Measurements from ENCODE around the gene AP1AR. TPM values are rescaled to one million over a fixed set of nuclear protein-coding genes. Genes with fewer than 3 reads are reported as not detected.
"Not testable (repeated sequence)": the region's sequence is repeated elsewhere in the genome, so short reads cannot be mapped to it uniquely, and the experiment has no call there.

Gene AP1AR
- total RNA-seq, 1 experiment from 2014 or later = 30.8 TPM

DNA sequence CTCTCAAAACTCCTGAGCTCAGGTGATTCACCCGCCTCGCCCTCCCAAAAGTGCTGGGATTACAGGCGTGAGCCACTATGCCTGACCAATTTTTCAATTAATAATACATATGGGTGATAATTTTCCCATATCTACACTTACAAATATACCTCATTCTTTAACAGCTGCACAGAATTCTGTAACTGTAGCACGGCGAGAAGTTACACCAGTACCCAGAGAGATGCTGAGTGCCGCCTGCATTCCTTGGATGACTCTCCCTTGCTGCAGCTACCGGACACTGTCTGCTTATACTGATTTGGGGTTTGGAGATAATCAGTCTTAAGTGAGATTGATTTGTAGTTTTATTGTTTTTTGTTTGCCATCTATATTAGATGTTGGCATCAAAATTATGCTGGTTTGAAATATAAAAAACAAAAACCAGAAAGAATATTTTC, 48.3 kb downstream of the AP1AR start:
- peaks cover 10% of the 10 kb centered on the region for H3K36me3 Mint-ChIP-seq (ENCODE audit: insufficient read depth, unreplicated experiment)
- no peak for TF ChIP-seq CTCF (IDR thresholded peaks at IDR 0.05; ENCODE audit: unreplicated experiment)
- no peaks in the 10 kb centered on the region for H3K9me3 Mint-ChIP-seq (ENCODE audit: low read depth, unreplicated experiment)
- CTCF ChIA-PET = no interaction called here
- DNase-seq = no peak
- H3K27ac Mint-ChIP-seq (ENCODE audit: unreplicated experiment) = no peak overlapping the region
- BruUV-seq (replicated peaks) = no TSS peak
- no peaks in the 10 kb centered on the region for H3K27me3 Mint-ChIP-seq (ENCODE audit: unreplicated experiment)
- no peak overlapping the region for H3K4me3 Mint-ChIP-seq (ENCODE audit: low read depth, unreplicated experiment)
- intact Hi-C loops (cut with micrococcal nuclease; ENCODE audit: unreplicated experiment) = no loop called here
- peaks cover 15% of the 10 kb centered on the region for H3K4me1 Mint-ChIP-seq (ENCODE audit: low read depth, unreplicated experiment)

DNA sequence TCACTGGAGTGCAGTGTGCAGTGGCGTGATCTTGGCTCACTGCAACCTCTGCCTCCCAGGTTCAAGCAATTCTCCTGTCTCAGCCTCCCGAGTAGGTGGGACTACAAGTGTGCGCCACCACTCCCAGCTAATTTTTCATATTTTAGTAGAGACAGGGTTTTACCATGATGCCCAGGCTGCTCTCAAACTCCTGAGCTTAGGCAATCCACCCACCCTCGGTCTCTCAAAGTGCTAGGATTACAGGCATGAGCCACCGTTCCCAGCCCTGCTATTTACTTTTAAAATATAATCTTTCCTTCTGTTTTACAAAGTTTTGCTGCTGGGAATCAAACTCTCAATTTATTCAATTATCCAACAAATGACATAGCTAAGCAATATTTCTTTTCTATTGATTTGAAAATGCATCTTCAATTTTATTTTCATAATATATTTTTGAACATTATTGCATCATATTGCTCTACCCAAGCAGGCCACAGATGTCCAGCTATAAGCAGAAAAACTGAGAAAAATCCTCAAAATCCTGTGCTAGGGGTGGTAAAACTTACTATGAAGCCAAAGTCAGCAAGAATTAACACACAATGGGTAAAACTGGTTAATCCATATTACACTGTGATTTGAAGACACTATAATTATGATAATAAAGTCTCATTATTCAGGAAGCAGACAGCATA, 48.9 kb downstream of the AP1AR start:
- Mint-ChIP-seq H3K27ac (ENCODE audit: unreplicated experiment) (no peak overlapping the region), H3K36me3 (ENCODE audit: insufficient read depth, unreplicated experiment) (peaks cover 17% of the 10 kb centered on the region), H3K27me3 (ENCODE audit: unreplicated experiment) (no peaks in the 10 kb centered on the region), H3K9me3 (ENCODE audit: low read depth, unreplicated experiment) (no peaks in the 10 kb centered on the region), H3K4me1 (ENCODE audit: low read depth, unreplicated experiment) (peaks cover 15% of the 10 kb centered on the region), H3K4me3 (ENCODE audit: low read depth, unreplicated experiment) (no peak overlapping the region)
- no peak for TF ChIP-seq CTCF (IDR thresholded peaks at IDR 0.05; ENCODE audit: unreplicated experiment)
- no TSS peak for BruUV-seq (replicated peaks)
- CTCF ChIA-PET = no interaction called here
- intact Hi-C loops (cut with micrococcal nuclease; ENCODE audit: unreplicated experiment) = no loop called here
- DNase-seq = no peak

DNA sequence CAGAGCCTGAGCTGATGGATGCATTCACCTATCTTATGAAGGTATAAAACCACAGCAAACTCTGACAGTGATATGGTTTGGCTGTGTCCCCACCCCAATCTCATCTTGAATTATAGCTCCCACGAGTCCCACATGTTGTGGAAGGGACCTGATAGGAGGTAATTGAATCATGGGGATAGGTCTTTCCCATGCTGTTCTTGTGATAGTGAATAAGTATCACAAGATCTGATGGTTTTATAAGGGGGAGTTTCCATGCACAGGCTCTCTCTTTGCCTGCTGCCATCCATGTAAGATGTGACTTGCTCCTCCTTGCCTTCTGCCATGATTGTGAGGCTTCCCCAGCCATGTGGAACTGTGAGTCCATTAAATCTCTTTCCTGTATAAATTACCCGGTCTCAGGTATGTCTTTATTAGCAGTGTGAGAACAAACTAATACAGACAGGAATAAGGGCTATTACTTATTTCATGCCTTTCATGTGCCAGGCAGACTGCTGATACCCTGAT, 50.4 kb downstream of the AP1AR start:
- H3K27ac Mint-ChIP-seq (ENCODE audit: unreplicated experiment); H3K9me3 Mint-ChIP-seq (ENCODE audit: low read depth, unreplicated experiment); H3K4me3 Mint-ChIP-seq (ENCODE audit: low read depth, unreplicated experiment); H3K27me3 Mint-ChIP-seq (ENCODE audit: unreplicated experiment); CTCF ChIA-PET; intact Hi-C loops (cut with micrococcal nuclease; ENCODE audit: unreplicated experiment); DNase-seq; BruUV-seq (replicated peaks): not testable (repeated sequence)
- Mint-ChIP-seq H3K36me3 (ENCODE audit: insufficient read depth, unreplicated experiment) (peaks cover 24% of the 10 kb centered on the region), H3K4me1 (ENCODE audit: low read depth, unreplicated experiment) (peaks cover 15% of the 10 kb centered on the region)

DNA sequence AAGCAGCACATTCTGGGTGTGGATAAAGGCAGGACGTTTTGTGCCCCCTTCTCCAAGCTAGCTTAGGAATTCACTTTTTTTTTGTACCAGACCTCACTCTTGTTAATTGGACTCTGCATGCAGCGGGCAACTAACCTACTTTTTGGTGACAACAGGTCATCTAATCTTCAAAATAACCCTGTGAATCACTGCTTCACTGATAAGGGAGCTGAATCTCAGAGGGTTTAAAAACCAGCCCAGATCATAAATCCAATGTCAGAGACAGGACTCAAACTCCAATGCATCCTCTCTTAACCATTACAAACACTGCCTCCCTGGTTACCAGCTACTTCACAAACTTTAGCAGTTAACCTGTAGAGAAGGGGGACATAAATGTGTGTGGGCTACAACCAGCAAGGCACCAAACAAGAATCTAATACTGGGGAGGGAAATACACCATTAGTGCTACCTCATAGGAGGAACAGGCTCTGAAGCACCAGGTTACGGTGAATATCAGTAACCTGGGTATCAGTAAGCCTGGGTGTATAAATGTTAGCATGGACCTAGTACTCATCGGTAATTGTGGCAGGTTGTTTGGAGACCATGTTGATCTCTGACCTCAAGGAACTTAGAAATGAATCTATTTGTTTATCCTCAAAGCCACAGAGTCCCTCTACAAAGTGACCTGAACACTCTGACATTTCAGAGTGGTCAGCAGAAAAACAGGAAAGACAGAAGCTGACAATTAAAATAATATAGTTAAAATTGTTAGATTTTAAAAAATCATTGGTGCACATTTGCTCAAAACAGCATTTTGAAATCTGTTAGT, 51.5 kb downstream of the AP1AR start:
- CTCF ChIA-PET = no interaction called here
- Mint-ChIP-seq H3K27me3 (ENCODE audit: unreplicated experiment) (no peaks in the 10 kb centered on the region), H3K9me3 (ENCODE audit: low read depth, unreplicated experiment) (no peaks in the 10 kb centered on the region), H3K4me1 (ENCODE audit: low read depth, unreplicated experiment) (peaks cover 15% of the 10 kb centered on the region), H3K4me3 (ENCODE audit: low read depth, unreplicated experiment) (peak overlapping the region; percentile 74), H3K27ac (ENCODE audit: unreplicated experiment) (peak overlapping the region; percentile 36), H3K36me3 (ENCODE audit: insufficient read depth, unreplicated experiment) (peaks cover 24% of the 10 kb centered on the region)
- TF ChIP-seq CTCF (IDR thresholded peaks at IDR 0.05; ENCODE audit: unreplicated experiment) = no peak
- no peak for DNase-seq
- intact Hi-C loops (cut with micrococcal nuclease; ENCODE audit: unreplicated experiment) = no loop called here
- no TSS peak for BruUV-seq (replicated peaks)

Measured in Calu3 (cell line).